Hepatocyte (in vitro differentiated cells): ENCODE data around the gene CETN3. TPM values are rescaled to one million over a fixed set of nuclear protein-coding genes. Genes with fewer than 3 reads are reported as not detected.

Source experiments
- DNase-seq: peaks from one replicate; pipeline ENCODE4 v3.0.0-alpha.2; 2016; ENCODE audit warnings: low spot score
- H2AFZ ChIP-seq: fragments of 200-600 bp; sonication (generic); 2 replicates; pipeline ENCODE4 v1.6.0; 2016; ENCODE audit warnings: antibody characterized with exemption, mild to moderate bottlenecking
- H3K27ac ChIP-seq: fragments of 200-600 bp; sonication (generic); 2 replicates; pipeline ENCODE4 v1.5.1; 2016; ENCODE audit warnings: mild to moderate bottlenecking
- H3K27me3 ChIP-seq: fragments of 200-600 bp; sonication (generic); 2 replicates; pipeline ENCODE4 v1.6.1; 2016
- H3K36me3 ChIP-seq: fragments of 200-600 bp; sonication (generic); replicated peaks from 2 replicates; pipeline ENCODE4 v1.5.1; 2016; ENCODE audit warnings: low read depth; ENCODE audit not compliant: insufficient read depth
- H3K4me1 ChIP-seq: fragments of 200-600 bp; sonication (generic); 2 replicates; pipeline ENCODE4 v1.5.1; 2016; ENCODE audit warnings: mild to moderate bottlenecking, moderate library complexity; ENCODE audit not compliant: insufficient read depth
- H3K4me2 ChIP-seq: fragments of 200-600 bp; sonication (generic); 2 replicates; pipeline ENCODE4 v1.6.0; 2016
- H3K4me3 ChIP-seq: fragments of 200-600 bp; sonication (generic); 2 replicates; pipeline ENCODE4 v1.5.1; 2016; ENCODE audit warnings: mild to moderate bottlenecking
- H3K79me2 ChIP-seq: fragments of 200-600 bp; sonication (generic); 2 replicates; pipeline ENCODE4 v1.6.0; 2017; ENCODE audit warnings: mild to moderate bottlenecking
- H3K9me2 ChIP-seq: fragments of 200-600 bp; sonication (generic); replicated peaks from 2 replicates; pipeline ENCODE4 v1.6.0; 2017; ENCODE audit warnings: mild to moderate bottlenecking; ENCODE audit not compliant: insufficient read depth
- H3K9me3 ChIP-seq: fragments of 200-600 bp; sonication (generic); 2 replicates; pipeline ENCODE4 v1.5.1; 2016; ENCODE audit warnings: low read depth, mild to moderate bottlenecking
- H4K20me1 ChIP-seq: fragments of 200-600 bp; sonication (generic); 2 replicates; pipeline ENCODE4 v1.6.0; 2016; ENCODE audit warnings: mild to moderate bottlenecking; ENCODE audit not compliant: insufficient read depth, poor library complexity, severe bottlenecking
- EZH2 ChIP-seq: fragments of 200-600 bp; sonication (generic); IDR thresholded peaks from 2 replicates; pipeline ENCODE4 v1.6.1; 2016; ENCODE audit warnings: antibody characterized with exemption, mild to moderate bottlenecking, borderline replicate concordance
- EZH2phosphoT487 ChIP-seq: fragments of 200-600 bp; sonication (generic); IDR thresholded peaks from one replicate; pipeline ENCODE4 v1.6.1; 2018; ENCODE audit warnings: antibody characterized with exemption, mild to moderate bottlenecking, low read depth, moderate library complexity; ENCODE audit not compliant: unreplicated experiment, severe bottlenecking
- WGBS: methylation state at CpG from one replicate; pipeline ENCODE4 v1.1.6; 2016; ENCODE audit warnings: low lambda C conversion rate; ENCODE audit errors: missing lambda C conversion rate; 5-methylcytosine and 5-hydroxymethylcytosine counted together
- polyA plus RNA-seq: library from polyadenylated mRNA; unstranded; fragments of >200 nt; fragmentation: Nextera tagmentation; extraction: Ambion mirVana; gene quantifications from 2 replicates; pipeline ENCODE4 v1.2.1, GENCODE V29; 2016
- total RNA-seq: library from RNA; depleted of rRNA; stranded (reverse); fragments of >200 nt; gene quantifications from 2 replicates; pipeline ENCODE4 v1.2.3, GENCODE V29; 2014
- TF ChIP-seq, protein P1 (sequence below): fragments of 200-600 bp; sonication (generic); IDR thresholded peaks from 2 replicates; pipeline ENCODE4 v1.5.1; 2016; ENCODE audit warnings: antibody characterized with exemption, mild to moderate bottlenecking; ENCODE audit not compliant: poor library complexity

CETN3 gene
- total and polyA plus RNA-seq, 2 experiments from 2014 or later: 15.7 to 37.0 TPM

DNA sequence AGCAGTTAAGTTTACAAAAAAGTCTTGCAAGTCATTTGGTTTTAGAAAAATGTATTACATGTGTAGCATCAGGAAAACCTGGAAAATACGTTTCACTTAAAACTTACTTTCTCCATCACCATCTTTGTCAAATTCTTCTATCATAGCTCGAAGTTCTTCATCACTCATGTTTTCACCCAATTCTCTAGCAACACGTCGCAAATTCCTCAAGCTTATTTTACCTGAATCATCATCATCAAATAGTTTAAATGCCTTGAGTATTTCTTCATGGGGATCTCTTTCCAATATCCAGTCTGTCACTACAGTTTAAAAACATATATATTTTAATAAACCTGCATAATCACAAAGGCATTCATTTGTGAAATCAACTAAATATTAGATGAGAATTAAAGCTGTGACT is 10.3 kb downstream of the CETN3 start:
- TF ChIP-seq EZH2phosphoT487 (no peak), EZH2 (no peak)
- TF ChIP-seq, protein P1, sequence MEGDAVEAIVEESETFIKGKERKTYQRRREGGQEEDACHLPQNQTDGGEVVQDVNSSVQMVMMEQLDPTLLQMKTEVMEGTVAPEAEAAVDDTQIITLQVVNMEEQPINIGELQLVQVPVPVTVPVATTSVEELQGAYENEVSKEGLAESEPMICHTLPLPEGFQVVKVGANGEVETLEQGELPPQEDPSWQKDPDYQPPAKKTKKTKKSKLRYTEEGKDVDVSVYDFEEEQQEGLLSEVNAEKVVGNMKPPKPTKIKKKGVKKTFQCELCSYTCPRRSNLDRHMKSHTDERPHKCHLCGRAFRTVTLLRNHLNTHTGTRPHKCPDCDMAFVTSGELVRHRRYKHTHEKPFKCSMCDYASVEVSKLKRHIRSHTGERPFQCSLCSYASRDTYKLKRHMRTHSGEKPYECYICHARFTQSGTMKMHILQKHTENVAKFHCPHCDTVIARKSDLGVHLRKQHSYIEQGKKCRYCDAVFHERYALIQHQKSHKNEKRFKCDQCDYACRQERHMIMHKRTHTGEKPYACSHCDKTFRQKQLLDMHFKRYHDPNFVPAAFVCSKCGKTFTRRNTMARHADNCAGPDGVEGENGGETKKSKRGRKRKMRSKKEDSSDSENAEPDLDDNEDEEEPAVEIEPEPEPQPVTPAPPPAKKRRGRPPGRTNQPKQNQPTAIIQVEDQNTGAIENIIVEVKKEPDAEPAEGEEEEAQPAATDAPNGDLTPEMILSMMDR: no peak
- H3K79me2 ChIP-seq: peaks cover 3% of the 10 kb centered on the region
- H4K20me1 ChIP-seq: no peaks in the 10 kb centered on the region
- no peak for DNase-seq
- H3K4me3 ChIP-seq: no peak overlapping the region
- no peaks in the 10 kb centered on the region for H3K9me2 ChIP-seq
- no peak overlapping the region for H2AFZ ChIP-seq
- H3K9me3 ChIP-seq: no peaks in the 10 kb centered on the region
- no peaks in the 10 kb centered on the region for H3K27me3 ChIP-seq
- WGBS: 93% methylated on average over 4 of the region's 4 CpGs
- no peak overlapping the region for H3K4me2 ChIP-seq
- no peak overlapping the region for H3K27ac ChIP-seq
- no peaks in the 10 kb centered on the region for H3K4me1 ChIP-seq
- H3K36me3 ChIP-seq: no peaks in the 10 kb centered on the region

DNA sequence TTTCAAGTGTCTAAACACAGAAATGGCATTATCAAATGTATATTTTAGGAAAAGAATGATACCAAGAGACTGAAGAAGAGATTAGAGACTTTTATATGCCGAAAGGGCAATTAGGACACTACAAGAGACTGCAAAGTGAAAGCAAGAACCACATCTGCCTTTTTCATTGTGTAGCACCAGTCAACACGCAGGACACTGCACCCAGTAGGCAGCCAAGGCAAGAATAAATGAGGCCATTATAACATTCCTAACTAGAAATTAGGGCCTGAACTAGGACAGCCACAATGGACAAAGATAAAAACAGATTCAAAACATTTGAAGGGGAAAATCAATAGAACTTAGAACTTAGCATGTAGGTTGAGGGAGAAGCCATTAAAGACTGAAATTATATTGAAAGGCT is 10.8 kb downstream of the CETN3 start:
- Histone ChIP-seq H3K36me3 (no peaks in the 10 kb centered on the region), H3K9me2 (no peaks in the 10 kb centered on the region), H4K20me1 (no peaks in the 10 kb centered on the region), H3K27ac (no peak overlapping the region), H2AFZ (no peak overlapping the region), H3K4me3 (no peak overlapping the region), H3K4me2 (no peak overlapping the region), H3K4me1 (no peaks in the 10 kb centered on the region), H3K27me3 (no peaks in the 10 kb centered on the region), H3K79me2 (no peaks in the 10 kb centered on the region), H3K9me3 (no peaks in the 10 kb centered on the region)
- 94% methylated on average over 2 of the region's 2 CpGs for WGBS
- TF ChIP-seq EZH2: no peak
- TF ChIP-seq, protein P1: no peak
- TF ChIP-seq EZH2phosphoT487: no peak
- DNase-seq: no peak

DNA sequence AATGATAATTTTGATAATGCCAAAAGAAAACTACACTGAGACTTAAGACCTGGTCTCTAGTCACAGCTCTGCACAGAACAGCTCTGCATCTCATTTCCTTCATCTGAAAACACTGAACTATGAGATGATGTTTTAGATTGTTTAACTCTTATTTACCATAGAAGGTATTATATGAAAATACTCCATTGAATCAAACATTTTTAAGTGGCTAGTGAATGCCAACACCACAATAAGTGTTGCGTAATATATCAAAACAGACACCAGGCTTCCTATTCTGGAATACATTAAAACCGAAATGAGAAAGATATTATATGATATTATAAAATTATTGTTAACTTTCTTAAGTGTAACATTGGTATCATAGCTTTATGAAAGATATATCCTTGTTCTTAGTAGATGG is 14.6 kb downstream of the CETN3 start:
- no peaks in the 10 kb centered on the region for H3K27me3 ChIP-seq
- 98% methylated on average over 2 of the region's 2 CpGs for WGBS
- H4K20me1 ChIP-seq: no peaks in the 10 kb centered on the region
- no peaks in the 10 kb centered on the region for H3K36me3 ChIP-seq
- H3K4me3 ChIP-seq: no peak overlapping the region
- no peaks in the 10 kb centered on the region for H3K9me3 ChIP-seq
- no peak overlapping the region for H3K27ac ChIP-seq
- no peak overlapping the region for H3K4me2 ChIP-seq
- H2AFZ ChIP-seq: no peak overlapping the region
- DNase-seq: no peak
- H3K4me1 ChIP-seq: no peaks in the 10 kb centered on the region
- H3K9me2 ChIP-seq: no peaks in the 10 kb centered on the region
- H3K79me2 ChIP-seq: no peaks in the 10 kb centered on the region
- no peak for TF ChIP-seq EZH2phosphoT487
- no peak for TF ChIP-seq EZH2
- TF ChIP-seq, protein P1: no peak

DNA sequence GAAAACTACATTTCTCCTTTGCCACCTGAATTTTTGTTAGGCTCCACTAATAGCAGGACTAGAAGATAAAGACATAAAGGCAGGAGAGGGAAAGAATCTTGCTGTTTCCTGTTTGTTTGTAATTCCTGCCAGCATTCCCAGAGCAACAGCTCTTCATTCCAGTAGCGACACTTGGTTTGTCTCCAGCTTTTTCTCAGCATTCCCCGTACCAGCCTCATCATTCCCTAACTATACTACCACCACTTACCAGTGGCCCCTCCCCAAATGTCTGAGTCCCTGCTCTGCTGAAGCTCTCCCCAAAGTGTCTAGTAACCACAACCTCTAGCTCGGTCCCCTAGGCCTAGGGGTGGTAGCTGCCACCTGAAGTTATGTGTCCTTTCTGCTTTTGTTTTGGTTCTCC is 18.6 kb downstream of the CETN3 start:
- Histone ChIP-seq H3K79me2 (no peaks in the 10 kb centered on the region), H3K9me2 (no peaks in the 10 kb centered on the region), H3K4me1 (no peaks in the 10 kb centered on the region), H3K36me3 (no peaks in the 10 kb centered on the region), H3K27me3 (no peaks in the 10 kb centered on the region), H3K9me3 (no peaks in the 10 kb centered on the region), H3K27ac (no peak overlapping the region), H3K4me3 (no peak overlapping the region), H3K4me2 (no peak overlapping the region), H4K20me1 (no peaks in the 10 kb centered on the region), H2AFZ (no peak overlapping the region)
- TF ChIP-seq EZH2phosphoT487 (no peak), EZH2 (no peak)
- TF ChIP-seq, protein P1: no peak
- no peak for DNase-seq
- WGBS: 75% methylated on average over 3 of the region's 3 CpGs
